Measurements from ENCODE around the gene ZNF335. TPM values are rescaled to one million over a fixed set of nuclear protein-coding genes. Genes with fewer than 3 reads are reported as not detected.
A peak's percentile ranks its signal among the peaks of the same experiment; 100 is the strongest.

Gene ZNF335
- total RNA-seq, 1 donor from 2014 or later, result 7.2 TPM

GRCh38 chr20:45910670-45911485 lies 61.1 kb downstream of the ZNF335 start:
- H3K4me1 ChIP-seq, result peaks cover 5% of the 10 kb centered on the region
- H2AFZ ChIP-seq (replicated peaks), result no peak overlapping the region
- H3F3A ChIP-seq (ENCODE audit: low read depth), result peaks cover 9% of the 10 kb centered on the region
- H3K36me3 ChIP-seq, result no peaks in the 10 kb centered on the region
- peak overlapping the region; percentile 68 for H3K4me3 ChIP-seq
- no peaks in the 10 kb centered on the region for H4K20me1 ChIP-seq (ENCODE audit: low read depth)
- TF ChIP-seq EZH2phosphoT487 (IDR thresholded peaks at IDR 0.05), result no peak
- no peak for TF ChIP-seq EZH2 (IDR thresholded peaks at IDR 0.05)
- no peak for TF ChIP-seq CTCF (IDR thresholded peaks at IDR 0.05)
- H3K9ac ChIP-seq, result no peak overlapping the region
- Mint-ChIP-seq H3K4me3 (peak overlapping the region; percentile 92), H3K36me3 (peaks cover 12% of the 10 kb centered on the region), H3K27ac (peak overlapping the region; percentile 95), H3K9me3 (no peaks in the 10 kb centered on the region), H3K4me1 (peaks cover 28% of the 10 kb centered on the region), H3K27me3 (ENCODE audit: insufficient read depth, low read depth) (peaks cover 3% of the 10 kb centered on the region)
- DNase-seq (ENCODE audit: low spot score), result peak; percentile 100
- peaks cover 4% of the 10 kb centered on the region for H3K27me3 ChIP-seq
- peaks cover 7% of the 10 kb centered on the region for H3K79me2 ChIP-seq (ENCODE audit: low read depth)
- H3K9me3 ChIP-seq (ENCODE audit: low read depth), result no peaks in the 10 kb centered on the region
- H3K4me2 ChIP-seq, result peak overlapping the region; percentile 88
- H3K27ac ChIP-seq, result no peak overlapping the region

GRCh38 chr20:45909817-45910669 lies 62.0 kb downstream of the ZNF335 start:
- Histone ChIP-seq H2AFZ (replicated peaks) (no peak overlapping the region), H3K9me3 (ENCODE audit: low read depth) (no peaks in the 10 kb centered on the region), H3K4me3 (peak overlapping the region; percentile 19), H4K20me1 (ENCODE audit: low read depth) (no peaks in the 10 kb centered on the region), H3K27ac (no peak overlapping the region), H3K4me2 (peak overlapping the region; percentile 29), H3K27me3 (peaks cover 4% of the 10 kb centered on the region), H3K9ac (no peak overlapping the region), H3F3A (ENCODE audit: low read depth) (peaks cover 9% of the 10 kb centered on the region), H3K4me1 (peaks cover 5% of the 10 kb centered on the region), H3K36me3 (no peaks in the 10 kb centered on the region), H3K79me2 (ENCODE audit: low read depth) (peaks cover 7% of the 10 kb centered on the region)
- H3K4me3 Mint-ChIP-seq, result peak overlapping the region; percentile 92
- no peaks in the 10 kb centered on the region for H3K9me3 Mint-ChIP-seq
- H3K36me3 Mint-ChIP-seq, result peaks cover 15% of the 10 kb centered on the region
- peaks cover 28% of the 10 kb centered on the region for H3K4me1 Mint-ChIP-seq
- no peak for DNase-seq (ENCODE audit: low spot score)
- H3K27me3 Mint-ChIP-seq (ENCODE audit: insufficient read depth, low read depth), result peaks cover 5% of the 10 kb centered on the region
- no peak for TF ChIP-seq EZH2phosphoT487 (IDR thresholded peaks at IDR 0.05)
- TF ChIP-seq EZH2 (IDR thresholded peaks at IDR 0.05), result no peak
- no peak for TF ChIP-seq CTCF (IDR thresholded peaks at IDR 0.05)
- H3K27ac Mint-ChIP-seq, result peak overlapping the region; percentile 54

GRCh38 chr20:45909336-45909808 lies 62.6 kb downstream of the ZNF335 start:
- H3K4me3 Mint-ChIP-seq, result no peak overlapping the region
- Histone ChIP-seq H3F3A (ENCODE audit: low read depth) (peaks cover 9% of the 10 kb centered on the region), H3K27ac (no peak overlapping the region), H3K9me3 (ENCODE audit: low read depth) (no peaks in the 10 kb centered on the region), H3K36me3 (no peaks in the 10 kb centered on the region), H3K79me2 (ENCODE audit: low read depth) (peaks cover 7% of the 10 kb centered on the region), H3K4me3 (no peak overlapping the region), H3K4me1 (peaks cover 5% of the 10 kb centered on the region), H3K9ac (no peak overlapping the region), H4K20me1 (ENCODE audit: low read depth) (no peaks in the 10 kb centered on the region), H3K4me2 (no peak overlapping the region), H3K27me3 (peaks cover 4% of the 10 kb centered on the region), H2AFZ (replicated peaks) (no peak overlapping the region)
- H3K4me1 Mint-ChIP-seq, result peaks cover 24% of the 10 kb centered on the region
- H3K27ac Mint-ChIP-seq, result no peak overlapping the region
- no peak for TF ChIP-seq EZH2 (IDR thresholded peaks at IDR 0.05)
- TF ChIP-seq EZH2phosphoT487 (IDR thresholded peaks at IDR 0.05), result no peak
- no peak for TF ChIP-seq CTCF (IDR thresholded peaks at IDR 0.05)
- DNase-seq (ENCODE audit: low spot score), result no peak
- H3K27me3 Mint-ChIP-seq (ENCODE audit: insufficient read depth, low read depth), result peaks cover 5% of the 10 kb centered on the region
- H3K9me3 Mint-ChIP-seq, result no peaks in the 10 kb centered on the region
- H3K36me3 Mint-ChIP-seq, result peaks cover 15% of the 10 kb centered on the region
